Measurements from ENCODE around the gene PTPN11.

The PTPN11 gene

DNA sequence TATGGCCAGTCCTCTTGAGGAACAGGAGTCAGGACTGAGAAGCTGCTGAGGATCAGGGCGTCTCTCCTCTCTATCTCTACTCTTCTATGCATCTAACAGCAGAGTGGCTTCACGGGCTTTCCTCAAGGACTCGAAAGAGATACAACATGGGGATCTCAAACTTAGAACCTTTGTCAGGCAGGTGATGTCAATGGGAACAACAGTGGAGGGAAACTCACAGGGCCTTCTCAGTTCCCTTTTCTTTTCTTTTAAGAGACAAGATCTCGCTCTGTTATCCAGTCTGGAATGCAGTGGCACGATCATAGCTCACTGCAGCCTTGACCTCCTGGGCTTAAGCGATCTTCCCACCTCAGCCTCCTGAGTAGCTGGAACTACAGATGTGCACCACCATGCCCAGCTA, 127.6 kb downstream of the PTPN11 start:
- Mint-ChIP-seq H3K9me3 (no peaks in the 10 kb centered on the region), H3K36me3 (ENCODE audit: low read depth) (no peaks in the 10 kb centered on the region), H3K27me3 (peaks cover 19% of the 10 kb centered on the region), H3K27ac (no peak overlapping the region), H3K4me1 (no peaks in the 10 kb centered on the region), H3K4me3 (no peak overlapping the region)
- no peak for ATAC-seq
- no peak for DNase-seq

DNA sequence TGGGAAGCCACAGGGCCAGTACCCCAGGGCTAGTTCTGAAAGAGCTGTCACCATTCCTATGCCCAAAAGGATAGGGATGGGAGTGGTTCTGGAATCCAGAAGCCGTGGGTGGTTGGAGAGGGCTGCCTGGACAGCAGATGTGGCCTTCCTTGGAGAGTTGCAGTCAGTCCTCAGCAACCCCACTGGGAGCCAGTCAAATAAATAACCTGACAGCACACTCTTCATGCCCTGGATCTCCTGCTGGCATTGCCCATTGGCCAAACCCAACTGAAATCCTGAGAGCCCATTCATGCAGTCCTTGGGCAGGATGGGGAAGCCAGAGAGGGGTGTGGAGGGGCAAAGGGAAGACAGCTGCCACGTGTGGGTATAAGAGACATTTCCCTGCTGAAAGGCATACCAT, 128.2 kb downstream of the PTPN11 start:
- ATAC-seq (no peak), DNase-seq (no peak)
- no peak overlapping the region for H3K27ac Mint-ChIP-seq
- H3K9me3 Mint-ChIP-seq = no peaks in the 10 kb centered on the region
- H3K27me3 Mint-ChIP-seq = peaks cover 20% of the 10 kb centered on the region
- H3K4me3 Mint-ChIP-seq = no peak overlapping the region
- H3K4me1 Mint-ChIP-seq = no peaks in the 10 kb centered on the region
- H3K36me3 Mint-ChIP-seq (ENCODE audit: low read depth) = no peaks in the 10 kb centered on the region

DNA sequence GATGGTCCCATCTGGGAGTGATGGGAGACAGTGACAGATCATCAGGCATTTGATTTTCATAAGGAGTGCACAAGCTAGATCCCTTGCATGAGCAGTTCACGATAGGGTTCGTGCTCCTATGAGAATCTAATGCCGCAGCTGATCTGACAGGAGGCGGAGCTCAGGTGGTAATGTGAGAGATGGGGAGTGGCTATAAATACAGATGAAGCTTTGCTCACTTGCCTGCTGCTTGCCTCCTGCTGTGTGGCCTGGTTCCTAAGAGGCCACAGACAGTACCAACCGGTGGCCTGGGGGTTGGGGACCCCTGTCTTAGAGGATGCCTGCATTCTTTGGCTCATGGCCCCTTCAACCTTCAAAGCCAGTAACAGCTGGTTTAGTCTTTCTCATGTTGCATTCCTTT, 130.3 kb downstream of the PTPN11 start:
- H3K27me3 Mint-ChIP-seq = peaks cover 12% of the 10 kb centered on the region
- H3K4me3 Mint-ChIP-seq = no peak overlapping the region
- no peak overlapping the region for H3K27ac Mint-ChIP-seq

DNA sequence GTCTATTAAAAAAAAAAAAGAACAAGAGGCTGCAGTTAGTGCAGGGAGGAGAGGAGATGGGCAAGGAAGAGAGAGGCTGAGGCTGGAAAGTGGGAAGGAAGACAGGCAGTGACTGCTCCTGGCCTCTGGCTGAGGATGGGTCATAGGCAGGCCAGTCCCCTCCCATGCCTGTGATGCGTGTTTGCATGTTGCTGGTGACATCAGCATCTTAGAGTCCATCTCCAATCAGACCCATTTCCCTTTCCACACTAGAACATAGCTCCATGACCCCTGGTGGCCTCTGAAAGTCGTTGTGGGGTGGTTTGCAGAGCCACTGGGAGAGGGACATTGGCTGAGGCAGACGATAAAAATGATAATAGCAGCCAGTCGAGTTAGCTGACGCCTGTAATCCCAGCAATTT, 132.9 kb downstream of the PTPN11 start:
- H3K9me3 Mint-ChIP-seq = no peaks in the 10 kb centered on the region
- peaks cover 14% of the 10 kb centered on the region for H3K27me3 Mint-ChIP-seq
- no peak overlapping the region for H3K4me3 Mint-ChIP-seq
- no peak overlapping the region for H3K27ac Mint-ChIP-seq
- H3K4me1 Mint-ChIP-seq = no peaks in the 10 kb centered on the region
- H3K36me3 Mint-ChIP-seq (ENCODE audit: low read depth) = no peaks in the 10 kb centered on the region
- ATAC-seq = no peak
- DNase-seq = no peak

More for the DNA sequence above, 130.3 kb downstream of the PTPN11 start:
- ATAC-seq (no peak), DNase-seq (no peak)
- no peaks in the 10 kb centered on the region for H3K4me1 Mint-ChIP-seq
- H3K36me3 Mint-ChIP-seq (ENCODE audit: low read depth) = no peaks in the 10 kb centered on the region
- H3K9me3 Mint-ChIP-seq = no peaks in the 10 kb centered on the region

DNA sequence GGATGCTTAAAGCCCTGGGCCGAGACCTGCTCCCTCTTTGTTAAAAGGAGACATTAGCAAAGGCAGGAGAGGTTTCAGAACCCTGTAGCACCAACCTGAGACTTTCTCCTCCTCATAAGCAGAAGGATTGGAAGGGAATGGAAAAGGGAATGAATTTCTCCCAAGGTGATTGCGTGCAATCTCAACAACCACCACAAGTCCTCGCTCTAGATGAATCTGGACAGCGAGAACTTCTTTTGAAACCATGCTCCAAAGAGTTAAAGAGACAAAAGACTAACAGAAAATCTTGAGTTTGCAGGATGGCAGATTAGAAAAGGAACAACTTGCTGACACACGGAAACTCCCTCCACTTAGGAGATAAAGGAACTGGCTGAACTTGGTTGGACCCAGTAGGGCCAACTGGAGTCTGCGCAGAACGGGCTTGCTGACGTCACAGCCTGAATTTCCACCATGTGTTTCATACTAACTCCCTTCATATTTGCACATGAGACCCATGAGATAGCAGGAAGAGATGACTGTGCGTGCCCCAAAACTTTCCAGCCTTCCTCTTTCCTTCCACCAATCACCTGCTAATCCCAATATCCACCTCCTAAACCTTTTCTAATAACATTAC, 137.0 kb downstream of the PTPN11 start:
- no peak for DNase-seq
- H3K4me1 Mint-ChIP-seq = no peaks in the 10 kb centered on the region
- H3K9me3 Mint-ChIP-seq = no peaks in the 10 kb centered on the region
- H3K27ac Mint-ChIP-seq = no peak overlapping the region
- H3K36me3 Mint-ChIP-seq (ENCODE audit: low read depth) = no peaks in the 10 kb centered on the region
- peaks cover 7% of the 10 kb centered on the region for H3K27me3 Mint-ChIP-seq
- no peak overlapping the region for H3K4me3 Mint-ChIP-seq
- ATAC-seq = no peak

DNA sequence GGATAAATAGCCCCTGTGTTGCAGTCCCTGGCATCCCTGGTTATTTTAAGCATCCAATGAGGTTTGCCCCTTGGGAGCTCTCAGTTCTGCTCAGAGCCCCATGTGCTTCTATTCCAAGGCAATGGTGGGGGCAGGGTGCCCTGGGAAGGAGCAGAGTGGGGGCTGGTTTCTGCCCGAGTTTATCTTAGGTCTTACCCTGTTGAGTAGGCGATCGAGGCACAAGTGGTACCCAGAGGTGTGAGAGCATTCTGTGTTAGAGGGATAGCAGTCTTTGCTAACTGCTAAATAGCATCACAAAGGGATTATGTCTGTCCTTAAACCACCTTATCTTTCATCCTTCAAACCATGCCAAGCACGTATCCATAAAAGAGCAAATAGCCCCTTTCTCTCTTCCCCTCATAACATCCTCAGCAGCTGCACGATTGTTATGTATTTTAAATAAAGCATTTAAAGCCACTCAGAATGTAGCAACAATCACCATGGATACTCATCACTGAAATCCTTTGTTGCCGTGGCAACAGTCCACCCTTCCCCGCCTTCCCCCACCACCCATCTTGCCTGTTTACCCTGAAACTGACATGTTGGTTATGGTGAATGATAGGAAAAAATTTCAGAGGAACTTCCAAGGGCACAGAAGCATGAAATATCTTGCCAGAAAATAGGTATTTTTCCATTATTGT, 139.3 kb downstream of the PTPN11 start:
- DNase-seq (no peak), ATAC-seq (no peak)
- Mint-ChIP-seq H3K36me3 (ENCODE audit: low read depth) (no peaks in the 10 kb centered on the region), H3K9me3 (no peaks in the 10 kb centered on the region), H3K27me3 (peaks cover 8% of the 10 kb centered on the region), H3K4me3 (no peak overlapping the region), H3K27ac (no peak overlapping the region), H3K4me1 (no peaks in the 10 kb centered on the region)
